Brain pericyte (primary cell): ENCODE measurements around the gene SORCS2.

Experiments
- DNase-seq: peaks from one replicate; pipeline ENCODE4 v3.0.0-alpha.2; 2012; ENCODE audit warnings: low read depth, low spot score

The SORCS2 gene

GRCh38 chr4:7608046-7608445 lies 415.7 kb downstream of the SORCS2 start:
- DNase-seq, result no peak

GRCh38 chr4:7609316-7609715 lies 417.0 kb downstream of the SORCS2 start:
- DNase-seq, result no peak

GRCh38 chr4:7610022-7610670 lies 417.8 kb downstream of the SORCS2 start:
- no peak for DNase-seq

GRCh38 chr4:7610841-7611240 lies 418.5 kb downstream of the SORCS2 start:
- DNase-seq, result no peak

GRCh38 chr4:7612311-7612897 lies 420.1 kb downstream of the SORCS2 start:
- no peak for DNase-seq

GRCh38 chr4:7614350-7614949 lies 422.1 kb downstream of the SORCS2 start:
- no peak for DNase-seq

GRCh38 chr4:7616193-7616592 lies 423.9 kb downstream of the SORCS2 start:
- no peak for DNase-seq

- no peak for DNase-seq
Measured at GRCh38 chr4:7618361-7618760, 426.0 kb downstream of the SORCS2 start.

- DNase-seq, result no peak
Measured at GRCh38 chr4:7620086-7620813, 427.9 kb downstream of the SORCS2 start.

GRCh38 chr4:7620814-7621176 lies 428.5 kb downstream of the SORCS2 start:
- DNase-seq, result no peak

GRCh38 chr4:7621252-7622035 lies 429.1 kb downstream of the SORCS2 start:
- no peak for DNase-seq

- no peak for DNase-seq
Measured at GRCh38 chr4:7622371-7622770, 430.0 kb downstream of the SORCS2 start.

- DNase-seq, result no peak
Measured at GRCh38 chr4:7623468-7623867, 431.1 kb downstream of the SORCS2 start.

- DNase-seq, result no peak
Measured at GRCh38 chr4:7624396-7624980, 432.1 kb downstream of the SORCS2 start.

GRCh38 chr4:7625071-7625470 lies 432.7 kb downstream of the SORCS2 start:
- no peak for DNase-seq

- no peak for DNase-seq
Measured at GRCh38 chr4:7626531-7626930, 434.2 kb downstream of the SORCS2 start.

- DNase-seq, result no peak
Measured at GRCh38 chr4:7627251-7628250, 435.2 kb downstream of the SORCS2 start.

GRCh38 chr4:7628432-7628831 lies 436.1 kb downstream of the SORCS2 start:
- DNase-seq, result no peak

GRCh38 chr4:7629501-7630254 lies 437.3 kb downstream of the SORCS2 start:
- no peak for DNase-seq
